A549 (cell line): Measurements from ENCODE around the gene PRCP. TPM values are rescaled to one million over a fixed set of nuclear protein-coding genes. Genes with fewer than 3 reads are reported as not detected.
A peak's percentile ranks its signal among the peaks of the same experiment; 100 is the strongest.

ENCODE experiments used
- ATAC-seq, 2 experiments: fragments of 200-7000 bp in 1 of 2; fragments of >200 bp in 1 of 2; cut with Nextera tagmentation in 1 of 2; cut with Tn5 transposase in 1 of 2; 3 replicates each; pipeline versions ENCODE4 v1.8.0 to v1.9.1; 2018 to 2020; ENCODE audit warnings: mild to moderate bottlenecking in 1 of 2, moderate library complexity in 1 of 2
- CTCF ChIA-PET: fragments of 300-600 bp; sonication (Branson Sonifier 250); formaldehyde crosslinking; extraction: SDS; loops from one replicate; lab custom pipeline; 2021; ENCODE audit warnings: antibody characterized with exemption, inconsistent platforms; lab: Yijun Ruan, JAX
- POLR2A ChIA-PET: fragments of 350-600 bp; formaldehyde crosslinking; extraction: SDS; loops from one replicate; lab custom pipeline; 2021; ENCODE audit warnings: antibody characterized with exemption, inconsistent platforms; lab: Yijun Ruan, JAX
- DNase-seq, 2 experiments: peaks; one replicate each; pipeline versions ENCODE4 v3.0.0 to v3.0.0-alpha.2; 2011 to 2016; ENCODE audit warnings: low read depth in 1 of 2, low spot score in 1 of 2
- FAIRE-seq: peaks from 2 replicates; lab custom pipeline; 2011; peaks lifted over from hg19 to GRCh38; lab: Jason Lieb, UNC
- H3K27ac ChIP-seq, 2 experiments: fragments of >200 bp; sonication (Bioruptor Twin); formaldehyde crosslinking; 3 replicates each; pipeline ENCODE4 v1.5.1; 2016 to 2017
- H3K4me1 ChIP-seq: fragments of >200 bp; sonication (Bioruptor Twin); formaldehyde crosslinking; 3 replicates; pipeline ENCODE4 v1.6.1; 2016
- H3K4me2 ChIP-seq: fragments of >200 bp; sonication (Bioruptor Twin); formaldehyde crosslinking; 3 replicates; pipeline ENCODE4 v1.6.1; 2016
- H3K4me3 ChIP-seq: fragments of >200 bp; sonication (Bioruptor Twin); formaldehyde crosslinking; 3 replicates; pipeline ENCODE4 v1.5.1; 2016
- H3K9me3 ChIP-seq: fragments of >200 bp; sonication (Bioruptor Twin); formaldehyde crosslinking; 3 replicates; pipeline ENCODE4 v1.6.1; 2016
- BHLHE40 ChIP-seq: IDR thresholded peaks from 2 replicates; pipeline ENCODE4 v1.6.1; 2012; ENCODE audit warnings: low read depth, low read length, inconsistent platforms
- CBX2 ChIP-seq: fragments of 200-600 bp; sonication (generic); IDR thresholded peaks from 2 replicates; pipeline ENCODE4 v1.6.1; 2016; ENCODE audit warnings: low read depth, mild to moderate bottlenecking, borderline replicate concordance
- CBX8 ChIP-seq: fragments of 200-600 bp; sonication (generic); IDR thresholded peaks from 2 replicates; pipeline ENCODE4 v1.6.1; 2016
- CEBPB ChIP-seq, 2 experiments: fragments of >200 bp in 1 of 2; sonication (Bioruptor Twin) in 1 of 2; formaldehyde crosslinking in 1 of 2; IDR thresholded peaks; 2 replicates each; pipeline ENCODE4 v1.6.1; 2012 to 2016
- ELK1 ChIP-seq: fragments of 150-350 bp; IDR thresholded peaks from 2 replicates; pipeline ENCODE4 v1.6.1; 2014; ENCODE audit warnings: low read depth, mild to moderate bottlenecking, low read length
- EP300 ChIP-seq, 2 experiments: fragments of >200 bp; sonication (Bioruptor Twin); formaldehyde crosslinking; IDR thresholded peaks; 2 replicates in 1 of 2; 3 replicates in 1 of 2; pipeline ENCODE4 v1.6.1; 2016 to 2017
- ESRRA ChIP-seq: fragments of 150-350 bp; IDR thresholded peaks from 2 replicates; pipeline ENCODE4 v1.6.1; 2014; ENCODE audit warnings: mild to moderate bottlenecking, low read length, borderline replicate concordance
- HOXA7 ChIP-seq: fragments of 250-450 bp; sonication (Bioruptor Pico); IDR thresholded peaks from 2 replicates; pipeline ENCODE4 v1.5.0; 2020; ENCODE audit warnings: mild to moderate bottlenecking, moderate library complexity
- KDM5A ChIP-seq: fragments of 200-600 bp; sonication (generic); IDR thresholded peaks from 2 replicates; pipeline ENCODE4 v1.6.1; 2016; ENCODE audit warnings: antibody characterized with exemption, mild to moderate bottlenecking
- MAZ ChIP-seq: fragments of 150-350 bp; IDR thresholded peaks from 2 replicates; pipeline ENCODE4 v1.6.1; 2014; ENCODE audit warnings: antibody characterized with exemption, low read depth, low read length, borderline replicate concordance
- MYC ChIP-seq: IDR thresholded peaks from 2 replicates; pipeline ENCODE4 v1.6.1; 2012; ENCODE audit warnings: mild to moderate bottlenecking, inconsistent platforms, low read length, improper control_type of control experiment, borderline replicate concordance
- NPAS2 ChIP-seq: fragments of 250-450 bp; sonication (Bioruptor Pico); IDR thresholded peaks from 2 replicates; pipeline ENCODE4 v1.8.0; 2022; ENCODE audit warnings: mild to moderate bottlenecking, moderate library complexity, borderline replicate concordance
- POLR2A ChIP-seq: IDR thresholded peaks from 2 replicates; pipeline ENCODE4 v1.6.1; 2012; ENCODE audit warnings: mild to moderate bottlenecking, low read length
- SMC3 ChIP-seq: fragments of >200 bp; sonication (Bioruptor Twin); formaldehyde crosslinking; IDR thresholded peaks from 3 replicates; pipeline ENCODE4 v1.6.1; 2018; ENCODE audit warnings: inconsistent platforms
- SREBF2 ChIP-seq: fragments of 450-650 bp; IDR thresholded peaks from 2 replicates; pipeline ENCODE4 v1.6.1; 2014; ENCODE audit warnings: mild to moderate bottlenecking, moderate library complexity
- TP53 ChIP-seq: fragments of 250-450 bp; sonication (Bioruptor Pico); IDR thresholded peaks from 2 replicates; pipeline ENCODE4 v1.5.0; 2021; ENCODE audit warnings: mild to moderate bottlenecking, moderate library complexity
- USF2 ChIP-seq: fragments of 450-650 bp; IDR thresholded peaks from 2 replicates; pipeline ENCODE4 v1.6.1; 2014; ENCODE audit warnings: antibody characterized with exemption
- ZNF302 ChIP-seq: fragments of 250-450 bp; sonication (Bioruptor Pico); IDR thresholded peaks from 2 replicates; pipeline ENCODE4 v1.9.0; 2021; ENCODE audit warnings: inconsistent platforms, mild to moderate bottlenecking, moderate library complexity
- ZSCAN20 ChIP-seq: fragments of 250-450 bp; sonication (Bioruptor Pico); IDR thresholded peaks from 2 replicates; pipeline ENCODE4 v1.8.0; 2022; ENCODE audit warnings: mild to moderate bottlenecking, moderate library complexity
- WGBS: methylation state at CpG from one replicate; pipeline ENCODE4 v1.1.6; 2017; ENCODE audit errors: missing lambda C conversion rate; 5-methylcytosine and 5-hydroxymethylcytosine counted together
- polyA plus RNA-seq, 4 experiments: library from polyadenylated mRNA; depleted of rRNA in 3 of 4; stranded (reverse); fragments of >200 nt; fragmentation: RNase III in 1 of 4; extraction: RNeasy Plus Mini Kit Qiagen cat#74134 plus additional on column Dnase treatment in 1 of 4; gene quantifications; 2 replicates in 3 of 4; 3 replicates in 1 of 4; pipeline ENCODE4 v1.2.3, GENCODE V29; 2011 to 2017
- TF ChIP-seq, protein P1 (sequence below): IDR thresholded peaks from 2 replicates; pipeline ENCODE4 v1.6.1; 2012
- TF ChIP-seq, protein P2 (sequence below): fragments of >200 bp; sonication (Bioruptor Twin); formaldehyde crosslinking; IDR thresholded peaks from 3 replicates; pipeline ENCODE4 v1.5.1; 2016

The PRCP gene
- polyA plus RNA-seq, 2 of the 4 experiments (the other 2 are of a cell fraction) = 49.8 to 86.2 TPM

DNA sequence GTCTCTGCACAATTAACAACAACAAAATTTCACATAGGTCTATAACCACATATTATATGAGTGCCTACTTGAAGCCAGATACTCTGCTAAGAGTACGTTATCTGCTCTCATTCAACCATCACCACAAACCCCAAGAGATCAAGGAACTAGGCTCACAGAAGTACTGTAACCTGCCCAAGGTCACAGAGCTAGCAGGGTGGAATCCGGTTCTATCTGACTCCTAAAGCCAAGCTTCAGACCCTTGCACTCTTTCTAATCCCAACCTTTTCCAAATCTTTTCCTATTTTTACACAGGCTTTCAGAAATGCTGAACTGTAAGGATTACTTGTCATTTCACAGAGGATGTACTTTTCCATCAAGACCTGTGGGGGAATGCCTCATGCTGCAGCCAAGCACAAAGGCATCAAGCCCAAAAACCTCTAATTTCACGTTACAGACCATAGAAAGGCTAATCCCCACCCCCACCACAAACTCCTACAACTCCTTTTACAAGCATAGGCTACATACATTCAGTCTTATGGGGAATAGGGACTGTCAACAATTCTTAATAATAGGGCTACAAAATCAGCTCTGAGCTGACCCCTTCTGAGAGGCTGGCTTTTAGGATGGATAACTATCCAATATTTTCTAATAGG is 927 bp downstream of the PRCP start:
- ChIA-PET CTCF (interaction anchor here (0.6 to 3.5 kb wide), 7 partner anchors 32 to 385 kb away, joined by 3 to 32 read pairs (median 4); no protein-coding TSS in a partner anchor), POLR2A (interaction anchor here (0.9 kb wide), 1 partner anchor 294 kb away, joined by 3 read pairs; the partner anchor contains the start of gene ANKRD42)
- TF ChIP-seq SMC3 (no peak), ZSCAN20 (CRISPR knock-in tag) (no peak), BHLHE40 (no peak), MAZ (no peak), ZNF302 (no peak), MYC (no peak)
- ATAC-seq (no peak), FAIRE-seq (no peak), DNase-seq (no peak)
- H3K4me2 ChIP-seq = peak overlapping the region; percentile 95
- H3K27ac ChIP-seq = peak overlapping the region in 1 of 2 experiments; percentile 93; a peak in 4 of 6 replicates
- peak overlapping the region; percentile 72 for H3K4me3 ChIP-seq
- H3K4me1 ChIP-seq = peaks cover 13% of the 10 kb centered on the region
- H3K9me3 ChIP-seq = no peaks in the 10 kb centered on the region
- 70% methylated on average over 3 of the region's 3 CpGs for WGBS

DNA sequence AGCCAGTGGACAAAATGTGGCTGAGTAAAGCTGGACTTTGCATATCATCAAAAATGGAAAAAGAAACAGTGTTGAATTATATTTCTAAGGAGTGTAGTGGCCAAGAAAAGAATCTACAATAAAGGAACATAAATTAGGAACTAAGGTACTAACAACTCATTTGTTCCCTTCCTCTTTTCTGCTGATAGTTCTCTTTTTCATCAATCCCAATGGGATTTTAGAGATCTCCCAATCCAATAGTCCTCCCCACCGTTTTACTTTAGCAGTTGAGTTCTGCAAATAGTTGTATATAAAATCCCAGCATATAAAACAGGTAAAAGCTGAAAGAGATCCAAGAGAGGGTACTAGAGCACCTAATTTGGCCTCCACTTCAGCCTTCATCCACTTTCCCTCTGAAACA is 2.0 kb downstream of the PRCP start:
- 45% methylated on average over 1 of the region's 1 CpG for WGBS
- no peak overlapping the region for H3K27ac ChIP-seq
- CTCF ChIA-PET = interaction anchor here (0.5 to 2.1 kb wide), 4 partner anchors 31 to 352 kb away, joined by 3 to 13 read pairs (median 5); no protein-coding TSS in a partner anchor
- H3K9me3 ChIP-seq = no peaks in the 10 kb centered on the region
- no peak overlapping the region for H3K4me2 ChIP-seq
- no peak for DNase-seq
- ATAC-seq = no peak
- H3K4me1 ChIP-seq = peaks cover 13% of the 10 kb centered on the region
- TF ChIP-seq POLR2A (no peak), SREBF2 (no peak), HOXA7 (CRISPR knock-in tag) (no peak), CEBPB (IDR thresholded peaks at IDR 0.05) (no peak), KDM5A (no peak), CBX8 (no peak), ZNF302 (no peak), ELK1 (no peak), NPAS2 (CRISPR knock-in tag) (no peak)
- TF ChIP-seq, protein P1, sequence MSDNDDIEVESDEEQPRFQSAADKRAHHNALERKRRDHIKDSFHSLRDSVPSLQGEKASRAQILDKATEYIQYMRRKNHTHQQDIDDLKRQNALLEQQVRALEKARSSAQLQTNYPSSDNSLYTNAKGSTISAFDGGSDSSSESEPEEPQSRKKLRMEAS = no peak
- no peak overlapping the region for H3K4me3 ChIP-seq
- POLR2A ChIA-PET = no interaction called here
- FAIRE-seq = no peak

DNA sequence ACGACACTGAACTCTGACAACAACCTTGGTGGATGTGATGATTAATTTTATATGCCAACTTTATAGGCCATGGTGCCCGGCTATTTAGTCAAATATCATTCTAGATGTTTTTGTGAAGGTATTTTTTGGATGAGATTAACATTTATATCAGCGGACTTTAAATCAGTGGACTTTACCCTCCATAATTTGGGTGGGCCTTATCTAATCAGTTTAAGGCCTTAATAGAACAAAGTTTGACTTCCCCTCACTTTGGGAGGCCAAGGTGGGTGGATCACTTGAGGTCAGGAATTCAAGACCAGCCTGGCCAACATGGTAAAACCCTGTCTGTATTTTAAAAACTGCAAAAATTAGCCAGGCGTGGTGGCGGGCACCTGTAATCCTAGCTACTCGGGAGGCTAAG is 4.0 kb downstream of the PRCP start:
- TF ChIP-seq TP53 (CRISPR knock-in tag) (no peak), ESRRA (no peak), CBX2 (no peak), USF2 (no peak), CEBPB (IDR thresholded peaks at IDR 0.05) (no peak), EP300 (IDR thresholded peaks at IDR 0.05) (no peak)
- TF ChIP-seq, protein P2, sequence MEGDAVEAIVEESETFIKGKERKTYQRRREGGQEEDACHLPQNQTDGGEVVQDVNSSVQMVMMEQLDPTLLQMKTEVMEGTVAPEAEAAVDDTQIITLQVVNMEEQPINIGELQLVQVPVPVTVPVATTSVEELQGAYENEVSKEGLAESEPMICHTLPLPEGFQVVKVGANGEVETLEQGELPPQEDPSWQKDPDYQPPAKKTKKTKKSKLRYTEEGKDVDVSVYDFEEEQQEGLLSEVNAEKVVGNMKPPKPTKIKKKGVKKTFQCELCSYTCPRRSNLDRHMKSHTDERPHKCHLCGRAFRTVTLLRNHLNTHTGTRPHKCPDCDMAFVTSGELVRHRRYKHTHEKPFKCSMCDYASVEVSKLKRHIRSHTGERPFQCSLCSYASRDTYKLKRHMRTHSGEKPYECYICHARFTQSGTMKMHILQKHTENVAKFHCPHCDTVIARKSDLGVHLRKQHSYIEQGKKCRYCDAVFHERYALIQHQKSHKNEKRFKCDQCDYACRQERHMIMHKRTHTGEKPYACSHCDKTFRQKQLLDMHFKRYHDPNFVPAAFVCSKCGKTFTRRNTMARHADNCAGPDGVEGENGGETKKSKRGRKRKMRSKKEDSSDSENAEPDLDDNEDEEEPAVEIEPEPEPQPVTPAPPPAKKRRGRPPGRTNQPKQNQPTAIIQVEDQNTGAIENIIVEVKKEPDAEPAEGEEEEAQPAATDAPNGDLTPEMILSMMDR = no peak
- FAIRE-seq = no peak
- Histone ChIP-seq H3K4me3 (no peak overlapping the region), H3K4me1 (peaks cover 8% of the 10 kb centered on the region), H3K4me2 (no peak overlapping the region), H3K9me3 (no peaks in the 10 kb centered on the region), H3K27ac (no peak overlapping the region)
- ChIA-PET POLR2A (interaction anchor here (0.6 kb wide), 1 partner anchor 390 kb away, joined by 3 read pairs; the partner anchor contains the start of gene CCDC90B), CTCF (interaction anchor here (1.6 kb wide), 2 partner anchors 11 to 29 kb away, joined by 3 to 8 read pairs; no protein-coding TSS in a partner anchor)
- no peak for DNase-seq
- ATAC-seq = no peak
- 92% methylated on average over 6 of the region's 6 CpGs for WGBS
